SU-DHL-6 (cell line): ENCODE results near the gene TUBB3.

ENCODE experiments used
- EZH2phosphoT487 ChIP-seq: fragments of 200-600 bp; sonication (generic), shearing (Covaris generic); conservative IDR thresholded peaks from 2 replicates; pipeline ENCODE4 v1.6.1; 2018; ENCODE audit warnings: mild to moderate bottlenecking, antibody characterized with exemption, low read length, moderate library complexity, mixed read lengths
- TF ChIP-seq, protein P1 (sequence below): fragments of 200-600 bp; sonication (generic); IDR thresholded peaks from one replicate; pipeline ENCODE4 v1.5.1; 2017; ENCODE audit warnings: antibody characterized with exemption, mild to moderate bottlenecking, low read length, moderate library complexity; ENCODE audit not compliant: insufficient read depth, poor library complexity, severe bottlenecking

DNA sequence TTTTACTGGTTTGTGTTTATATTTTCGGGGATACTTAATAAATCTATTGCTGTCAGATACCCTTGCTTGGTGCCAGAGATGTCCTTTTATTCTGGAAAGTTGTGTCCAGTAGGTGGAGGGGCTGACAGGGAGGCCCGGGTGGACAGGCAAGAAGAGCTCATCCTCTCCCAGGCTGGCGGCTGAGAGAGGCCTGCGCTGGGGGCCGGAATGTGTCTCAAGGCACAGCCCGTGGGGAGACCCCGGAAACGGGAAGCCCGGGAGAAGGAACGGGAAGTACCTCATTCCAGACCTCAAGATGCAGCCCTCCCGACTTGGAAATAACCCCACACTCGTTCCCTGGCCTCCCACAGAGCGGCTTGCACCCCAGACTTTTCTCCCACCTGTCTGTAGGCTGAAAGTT lies 12.9 kb downstream of the TUBB3 start:
- TF ChIP-seq, protein P1, sequence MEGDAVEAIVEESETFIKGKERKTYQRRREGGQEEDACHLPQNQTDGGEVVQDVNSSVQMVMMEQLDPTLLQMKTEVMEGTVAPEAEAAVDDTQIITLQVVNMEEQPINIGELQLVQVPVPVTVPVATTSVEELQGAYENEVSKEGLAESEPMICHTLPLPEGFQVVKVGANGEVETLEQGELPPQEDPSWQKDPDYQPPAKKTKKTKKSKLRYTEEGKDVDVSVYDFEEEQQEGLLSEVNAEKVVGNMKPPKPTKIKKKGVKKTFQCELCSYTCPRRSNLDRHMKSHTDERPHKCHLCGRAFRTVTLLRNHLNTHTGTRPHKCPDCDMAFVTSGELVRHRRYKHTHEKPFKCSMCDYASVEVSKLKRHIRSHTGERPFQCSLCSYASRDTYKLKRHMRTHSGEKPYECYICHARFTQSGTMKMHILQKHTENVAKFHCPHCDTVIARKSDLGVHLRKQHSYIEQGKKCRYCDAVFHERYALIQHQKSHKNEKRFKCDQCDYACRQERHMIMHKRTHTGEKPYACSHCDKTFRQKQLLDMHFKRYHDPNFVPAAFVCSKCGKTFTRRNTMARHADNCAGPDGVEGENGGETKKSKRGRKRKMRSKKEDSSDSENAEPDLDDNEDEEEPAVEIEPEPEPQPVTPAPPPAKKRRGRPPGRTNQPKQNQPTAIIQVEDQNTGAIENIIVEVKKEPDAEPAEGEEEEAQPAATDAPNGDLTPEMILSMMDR: no peak
- TF ChIP-seq EZH2phosphoT487: no peak
